ENCODE data around the gene CFAP92.

CFAP92 gene

DNA sequence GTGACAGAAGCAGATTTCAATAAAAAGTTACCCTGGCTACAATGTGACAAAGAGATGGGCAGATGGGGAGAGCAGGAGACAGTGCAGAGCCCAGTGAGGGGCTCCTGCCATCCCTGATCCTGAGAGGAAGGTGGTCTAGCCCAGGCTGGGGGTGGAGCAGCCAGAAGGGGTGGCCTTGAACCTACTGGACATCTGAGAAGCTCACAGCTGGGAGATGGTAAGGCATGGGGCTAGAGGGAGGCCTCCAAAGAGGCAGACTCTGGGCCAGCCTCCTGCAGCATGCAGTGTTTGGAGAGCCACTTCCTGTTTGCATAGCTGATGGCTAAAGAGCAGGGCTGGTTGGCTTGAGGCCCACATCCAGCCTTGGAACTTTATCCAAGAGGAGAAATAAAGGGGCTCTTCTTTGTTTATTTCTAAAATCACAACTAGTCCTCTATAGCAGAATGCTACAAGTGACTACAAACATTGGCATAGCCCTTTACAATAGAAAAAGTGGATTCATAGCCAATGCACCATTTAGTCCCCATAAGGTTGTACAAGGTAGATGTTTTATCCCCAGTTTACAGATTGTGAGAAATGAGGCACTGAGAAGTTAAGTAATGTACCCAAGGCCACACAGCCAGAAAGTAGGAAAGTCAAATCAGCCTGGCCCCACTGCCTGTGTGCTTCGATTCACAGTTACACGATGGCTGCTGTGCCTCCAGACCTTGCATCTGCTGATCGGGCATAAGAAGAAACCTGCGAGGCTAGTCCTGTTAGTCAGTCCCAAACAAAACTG lies 11.8 kb upstream of the CFAP92 start:
- DNase-seq: no peak

DNA sequence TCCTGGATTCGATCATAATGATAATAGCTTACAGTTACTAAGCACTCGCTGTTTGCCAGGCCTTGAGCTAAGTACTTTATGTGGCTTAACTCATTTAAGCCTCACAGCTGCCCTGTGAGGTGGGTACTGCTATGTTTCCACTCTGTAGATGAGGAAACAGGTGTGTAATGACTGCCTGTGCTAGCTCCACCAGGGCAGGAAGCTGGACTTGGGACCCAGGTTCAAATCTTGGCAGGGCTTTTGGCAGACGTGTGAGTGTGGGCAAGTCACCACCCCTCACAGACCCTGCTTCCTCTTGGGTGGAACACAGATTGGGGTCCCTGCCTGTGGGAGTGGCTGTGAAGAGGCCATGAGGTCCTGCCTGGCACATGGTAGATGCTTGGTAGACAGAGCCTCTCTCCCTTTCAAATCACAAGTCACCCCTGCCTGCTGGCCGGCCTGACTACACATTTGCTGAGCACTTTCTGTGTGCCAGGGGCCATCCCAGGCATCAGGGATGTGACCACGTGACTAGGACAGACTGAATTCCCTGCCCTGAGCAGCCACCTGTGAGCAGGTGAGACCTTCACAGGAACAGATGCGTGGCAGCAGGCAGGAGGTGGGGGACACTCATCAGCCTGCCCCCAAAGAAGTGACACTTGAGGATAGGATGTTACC lies 10.9 kb upstream of the CFAP92 start:
- DNase-seq: no peak

DNA sequence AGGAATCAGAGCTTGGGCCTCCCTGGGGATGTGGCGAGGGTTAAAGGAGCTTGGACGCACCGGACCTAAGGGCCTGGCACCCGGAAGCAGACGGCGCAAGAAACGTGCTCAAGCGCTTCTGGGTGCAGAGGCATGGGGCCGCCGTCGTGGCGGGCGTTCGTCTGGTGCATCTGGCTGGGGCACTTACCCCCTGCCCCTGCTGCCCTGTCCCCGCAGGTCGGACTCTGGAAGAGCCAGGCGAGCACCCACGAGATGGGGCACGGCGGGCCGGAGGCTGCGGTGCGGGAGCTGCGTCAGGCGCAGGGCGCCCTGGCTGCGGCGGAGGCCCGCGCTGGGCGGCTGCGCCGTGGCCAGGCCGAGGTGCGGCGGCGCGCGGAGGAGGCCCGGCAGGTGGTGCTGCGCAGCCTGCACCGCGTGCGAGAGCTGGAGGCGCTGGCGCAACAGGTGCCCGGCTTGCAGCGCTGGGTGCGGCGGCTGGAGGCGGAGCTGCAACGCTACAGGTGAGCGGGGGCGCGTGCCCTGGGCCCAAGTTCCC lies 9.8 kb upstream of the CFAP92 start:
- no peak for DNase-seq

DNA sequence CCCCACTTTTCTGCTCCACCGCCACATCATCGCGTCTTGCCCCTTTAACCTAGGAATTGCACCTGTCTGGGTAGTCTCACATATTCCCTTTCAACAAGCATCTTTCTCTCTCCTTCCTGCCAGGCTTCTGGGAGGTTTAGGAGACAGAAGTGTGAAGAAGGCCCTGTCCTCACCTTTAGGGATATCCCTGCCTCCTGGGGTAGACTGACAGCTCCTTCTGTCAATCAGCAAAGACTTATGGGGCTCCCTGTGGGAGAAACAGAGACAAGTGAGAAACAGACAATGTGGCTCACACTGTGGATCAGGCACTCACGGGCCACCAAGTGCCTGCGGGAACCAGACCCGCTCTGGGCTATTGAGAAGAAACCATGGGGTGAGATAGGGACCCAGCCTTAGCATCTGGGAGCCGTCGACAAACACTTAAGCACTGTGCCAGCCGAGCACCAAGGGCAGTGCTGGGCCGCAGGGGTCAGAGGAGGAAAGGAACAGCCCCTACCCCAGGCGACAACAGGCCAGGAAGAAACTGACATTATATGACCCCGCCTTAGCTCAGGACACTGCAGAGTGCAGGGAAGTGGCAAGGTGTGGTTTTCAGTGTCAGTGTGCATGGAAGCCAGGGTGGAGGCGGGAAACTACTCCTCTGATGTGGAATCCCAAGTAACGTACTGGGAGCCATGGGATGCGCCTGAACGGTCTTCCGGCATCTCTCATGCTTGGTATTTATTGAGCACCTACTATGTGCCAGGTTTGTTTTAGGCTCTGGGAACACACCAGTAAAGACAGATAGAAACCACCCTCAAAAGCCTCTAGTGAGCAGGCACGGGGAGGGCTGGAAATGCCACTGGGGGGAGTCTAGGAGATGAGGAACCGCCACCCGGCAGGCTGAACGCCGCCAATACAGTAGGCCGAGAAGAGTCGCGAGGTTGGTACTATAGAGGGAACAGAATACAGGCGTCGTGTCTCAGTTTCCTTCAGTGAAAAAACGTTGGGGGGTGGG lies 9.0 kb upstream of the CFAP92 start:
- DNase-seq: no peak

DNA sequence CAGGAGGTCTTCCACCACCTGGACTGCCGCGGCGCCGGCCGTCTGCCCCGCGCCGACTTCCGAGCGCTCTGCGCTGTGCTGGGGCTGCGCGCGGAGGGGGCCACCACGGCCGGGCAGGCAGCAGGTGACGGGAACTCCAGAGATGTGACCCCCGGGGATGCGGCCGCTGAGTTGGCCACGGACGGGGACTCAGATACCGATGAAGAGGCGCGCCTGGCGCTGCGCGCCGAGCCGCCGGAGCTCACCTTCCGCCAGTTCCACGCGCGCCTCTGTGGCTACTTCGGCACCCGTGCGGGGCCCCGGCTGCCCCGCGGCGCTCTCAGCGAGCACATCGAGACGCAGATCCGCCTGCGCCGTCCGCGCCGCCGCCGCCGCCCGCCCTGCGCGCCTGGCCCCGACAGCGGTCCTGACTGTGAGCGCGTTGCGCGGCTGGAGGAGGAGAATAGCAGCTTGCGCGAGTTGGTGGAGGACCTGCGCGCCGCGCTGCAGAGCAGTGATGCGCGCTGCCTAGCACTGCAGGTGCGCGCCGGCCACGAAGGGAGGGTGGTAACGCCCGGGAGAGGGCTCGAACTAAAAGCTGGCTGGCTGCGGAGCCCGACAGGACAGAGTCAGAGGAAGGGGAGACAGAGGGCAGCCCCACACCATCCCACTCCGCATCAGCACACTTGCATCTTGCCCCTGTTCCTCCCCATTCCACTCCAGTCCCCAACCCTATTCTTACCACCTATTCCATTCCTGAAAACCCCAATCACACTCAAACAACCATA lies 8.1 kb upstream of the CFAP92 start:
- peak; percentile 68 for DNase-seq

DNA sequence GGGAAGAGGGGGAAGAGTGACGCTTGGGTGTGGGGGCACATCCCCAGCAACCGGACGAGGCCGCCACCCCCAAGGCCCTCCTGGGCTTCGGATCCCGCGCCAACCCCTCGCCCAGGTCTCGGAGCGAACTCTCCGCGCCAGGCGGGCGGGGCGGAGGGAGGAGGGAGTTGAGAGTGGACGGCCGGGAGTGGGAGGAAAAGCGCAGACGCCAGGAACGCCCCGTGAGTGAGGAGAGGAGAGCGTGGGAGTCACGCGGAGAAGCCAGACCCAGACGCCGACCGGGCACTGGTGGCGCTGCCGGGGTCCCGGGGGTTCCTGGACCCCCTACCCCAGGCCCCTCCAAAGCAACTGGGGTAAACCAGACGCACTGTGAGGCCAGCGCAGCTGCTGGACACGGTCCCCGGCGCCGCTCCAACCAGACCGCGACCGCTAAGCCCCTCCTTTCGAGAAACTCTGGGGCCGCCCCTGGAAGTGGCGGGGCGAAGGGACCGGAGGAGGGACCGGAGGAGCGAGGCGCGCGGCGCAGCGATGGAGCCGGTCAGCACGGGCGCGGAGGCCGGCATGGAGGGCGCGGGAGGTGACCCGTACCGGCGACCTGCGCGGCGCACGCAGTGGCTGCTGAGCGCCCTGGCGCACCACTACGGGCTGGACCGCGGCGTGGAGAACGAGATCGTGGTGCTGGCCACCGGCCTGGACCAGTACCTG lies 7.4 kb upstream of the CFAP92 start, which contains the start of gene EFCC1:
Gene EFCC1 (plus strand): TSS at position 204 of the 705 bp plus-strand sequence. CDS start 325 bp downstream, at position 529.
- DNase-seq: peak; percentile 89

DNA sequence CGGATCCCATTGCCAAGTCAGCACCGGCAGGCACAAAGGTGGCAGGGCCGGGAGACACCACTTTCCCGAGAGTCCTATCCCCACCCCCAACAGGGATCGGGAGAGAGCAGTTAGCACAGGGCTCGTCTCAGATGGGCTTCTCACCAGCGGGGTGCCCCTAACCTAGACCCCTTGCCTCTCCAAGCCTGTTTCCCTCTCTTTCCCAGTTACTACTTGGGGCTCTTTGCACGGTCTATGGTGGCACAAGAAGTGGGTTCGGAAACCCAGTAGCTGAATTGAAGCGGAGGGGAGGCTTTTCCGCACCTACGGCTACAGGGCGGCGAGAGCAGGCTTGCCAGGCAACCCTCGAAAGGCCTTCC lies 6.8 kb upstream of the CFAP92 start:
- no peak for DNase-seq

DNA sequence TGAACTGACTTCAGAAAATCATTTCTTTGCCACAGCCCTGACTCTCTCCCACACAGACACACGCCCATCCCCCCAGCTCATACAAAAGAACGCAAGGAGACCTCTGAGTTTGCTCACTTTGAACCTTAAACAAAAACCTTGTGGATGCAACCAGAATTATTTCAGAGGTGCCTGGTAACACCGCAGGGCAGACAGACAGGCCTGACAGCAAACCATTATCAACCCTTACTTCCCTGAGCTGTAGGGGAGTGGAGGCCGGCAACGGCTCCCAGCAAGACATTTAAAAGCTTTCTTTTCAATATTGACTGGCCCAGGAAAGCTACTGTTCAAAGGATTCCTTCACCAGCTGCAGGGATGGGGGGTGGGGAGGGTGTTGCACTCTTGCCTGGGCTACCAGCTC lies 5.2 kb upstream of the CFAP92 start:
- no peak for DNase-seq

DNA sequence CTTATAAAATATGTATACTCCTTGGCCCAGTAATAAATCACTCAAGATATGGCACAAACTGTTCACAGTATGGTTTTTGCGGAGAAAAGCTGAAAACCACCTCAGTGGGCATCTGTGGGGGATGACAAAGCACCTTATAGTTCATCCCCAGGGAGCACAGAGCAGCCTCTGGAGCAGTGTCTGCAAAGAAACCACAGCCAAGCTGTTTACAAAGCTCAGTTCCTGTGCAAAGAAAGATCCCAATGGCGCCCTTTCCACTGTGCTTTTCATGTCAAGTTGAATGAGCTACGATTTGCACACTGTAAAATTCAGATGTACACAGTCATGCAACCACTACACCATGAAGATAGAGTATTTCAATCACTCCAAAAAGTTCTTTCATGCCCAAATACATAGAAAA lies 4.7 kb upstream of the CFAP92 start:
- no peak for DNase-seq

DNA sequence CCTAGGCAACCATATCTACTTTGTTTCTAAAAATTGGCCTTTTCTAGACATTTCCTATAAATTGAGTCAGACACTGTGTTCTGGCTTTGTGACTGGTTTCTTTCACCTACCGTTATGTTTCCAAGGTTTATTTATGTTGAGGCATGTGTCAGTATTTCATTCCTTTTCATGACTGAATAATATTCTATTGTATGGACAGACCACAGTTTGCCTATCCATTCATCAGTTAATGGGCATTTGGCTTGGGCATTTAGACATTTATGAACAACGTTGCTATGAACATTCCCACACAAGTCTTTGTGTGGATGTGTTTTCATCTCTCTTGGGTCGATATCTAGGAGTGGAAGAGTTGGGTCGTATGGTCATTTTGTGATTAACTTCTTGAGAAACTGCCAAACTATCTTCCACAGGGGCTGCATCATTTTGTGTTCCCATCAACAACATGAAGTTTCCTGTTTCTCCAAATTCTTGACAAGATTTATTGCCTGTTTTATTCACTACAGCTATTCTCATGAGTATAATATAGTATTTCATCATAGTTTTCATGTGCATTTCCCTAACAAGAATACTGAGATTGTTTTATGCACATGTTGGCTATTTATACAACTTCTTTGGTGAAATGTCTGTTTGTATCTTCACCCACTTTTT lies 3.7 kb upstream of the CFAP92 start:
- no peak for DNase-seq

DNA sequence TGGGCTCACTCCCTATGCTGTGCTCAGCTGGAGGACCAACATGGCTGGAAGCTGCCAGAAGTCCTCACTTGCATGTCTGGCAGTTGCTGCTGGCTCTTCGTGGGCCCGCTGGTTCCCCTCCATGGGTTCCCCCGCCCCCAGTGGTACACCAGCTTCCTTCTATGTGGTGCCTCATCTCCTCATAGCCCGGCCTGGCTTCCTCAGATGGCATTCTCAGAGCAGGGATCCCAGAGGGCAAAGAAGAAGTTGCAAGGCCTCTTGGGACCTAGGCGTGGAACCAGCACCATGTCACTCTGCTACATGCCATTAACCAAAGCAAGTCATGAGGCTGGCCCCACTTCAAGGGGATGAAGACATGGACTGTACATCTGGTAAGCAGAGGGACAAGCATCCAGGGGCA lies 2.9 kb upstream of the CFAP92 start:
- DNase-seq: no peak

DNA sequence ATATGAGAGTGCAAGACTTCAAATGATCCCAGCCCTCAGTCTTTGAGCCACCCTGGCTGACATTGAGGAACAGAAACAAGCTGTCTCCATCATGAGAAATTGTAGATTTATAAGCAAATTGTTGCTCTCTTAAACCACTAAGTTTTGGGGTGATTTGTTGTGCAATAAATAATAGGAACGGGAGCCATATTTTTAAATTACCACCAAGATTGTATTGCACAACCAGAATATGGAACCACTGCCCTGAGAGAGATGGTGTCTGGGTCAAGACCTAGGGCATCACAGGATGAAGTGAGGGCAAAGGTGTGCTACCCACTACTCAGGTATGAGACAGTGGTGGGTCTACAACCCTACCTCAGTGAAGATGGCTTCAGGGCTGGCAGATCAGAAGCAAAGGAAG lies 2.3 kb upstream of the CFAP92 start:
- DNase-seq: no peak

DNA sequence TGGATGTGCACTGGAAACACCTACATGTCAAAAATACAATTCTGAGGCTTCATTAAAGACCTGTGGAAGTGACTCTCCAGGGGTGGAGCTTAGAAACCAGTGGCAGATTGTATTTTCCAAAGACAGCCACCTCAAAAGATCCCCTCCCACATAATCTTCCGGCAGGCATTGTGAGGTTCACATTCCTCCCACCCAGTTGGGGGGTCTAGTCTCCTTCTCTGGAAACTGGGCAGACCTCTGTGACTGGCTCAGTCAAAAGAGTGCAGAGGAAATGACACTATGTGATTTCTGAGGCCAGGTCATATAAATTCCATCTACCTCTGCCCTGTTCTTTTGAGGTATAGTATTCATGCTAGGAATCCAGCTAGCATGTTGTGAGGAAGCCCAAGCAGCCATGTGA lies 1.9 kb upstream of the CFAP92 start:
- DNase-seq: no peak

DNA sequence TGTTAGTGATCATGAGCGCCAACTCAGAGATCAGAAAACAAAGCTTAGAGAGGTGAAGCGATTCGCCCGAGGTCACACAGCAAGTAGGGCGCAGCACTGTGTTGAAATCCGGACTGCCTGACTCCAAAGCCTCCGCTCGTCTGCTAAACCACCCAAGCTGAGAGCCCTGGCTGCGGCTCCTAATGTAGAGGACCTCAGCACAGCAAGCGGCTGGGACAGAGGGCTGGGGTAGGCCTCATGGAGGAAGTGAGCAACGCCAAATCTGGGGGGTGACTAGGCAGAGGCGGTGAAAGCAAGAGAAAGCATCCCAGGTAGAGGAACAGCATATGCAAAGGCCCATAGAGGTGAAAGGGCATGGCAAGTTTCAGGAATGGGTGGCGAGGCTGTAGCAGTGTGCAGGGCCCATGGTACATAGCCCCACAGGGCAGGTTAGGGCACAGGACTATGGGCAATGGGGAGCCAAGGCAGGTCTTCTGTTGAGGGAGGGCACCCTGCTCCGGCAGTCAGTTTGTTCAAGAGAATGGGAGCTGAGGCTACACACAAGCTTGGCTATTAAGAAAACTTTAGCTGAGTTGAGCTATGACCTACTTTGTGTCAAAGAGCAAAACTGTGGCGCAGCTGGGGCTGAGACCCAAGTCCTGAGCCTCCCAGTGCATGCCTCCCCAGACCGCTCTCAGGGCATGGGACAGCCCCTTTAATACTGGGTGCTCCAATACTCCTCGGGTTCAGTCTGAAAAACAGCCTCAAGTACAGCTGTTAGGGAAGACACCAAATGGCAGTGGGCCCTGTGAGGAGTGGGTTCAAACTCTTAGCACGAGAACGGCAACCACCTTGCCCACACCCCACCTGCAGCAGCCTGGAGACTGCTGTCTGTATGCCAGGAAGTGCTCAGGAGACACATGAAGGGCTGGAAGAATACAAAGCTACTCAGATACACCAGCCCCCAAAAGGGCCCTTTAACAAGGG lies 988 bp upstream of the CFAP92 start:
- no peak for DNase-seq

DNA sequence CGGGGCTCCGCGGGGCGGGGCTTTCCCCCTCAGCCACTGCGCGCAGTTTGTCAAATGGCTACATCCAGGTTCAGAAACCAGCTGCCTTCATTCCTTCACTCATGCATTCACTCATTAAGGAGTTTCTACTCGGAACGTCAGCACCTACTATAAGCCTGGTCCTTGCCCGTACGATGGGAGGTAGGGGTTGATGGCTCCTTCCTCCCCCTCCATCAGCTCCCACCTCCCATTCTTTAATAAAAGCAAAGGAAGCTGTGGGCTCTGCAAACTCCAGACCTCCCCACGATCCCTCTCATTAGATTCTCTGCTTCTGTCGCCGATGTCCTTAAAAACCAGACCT lies 267 bp upstream of the CFAP92 start:
- DNase-seq: no peak

DNA sequence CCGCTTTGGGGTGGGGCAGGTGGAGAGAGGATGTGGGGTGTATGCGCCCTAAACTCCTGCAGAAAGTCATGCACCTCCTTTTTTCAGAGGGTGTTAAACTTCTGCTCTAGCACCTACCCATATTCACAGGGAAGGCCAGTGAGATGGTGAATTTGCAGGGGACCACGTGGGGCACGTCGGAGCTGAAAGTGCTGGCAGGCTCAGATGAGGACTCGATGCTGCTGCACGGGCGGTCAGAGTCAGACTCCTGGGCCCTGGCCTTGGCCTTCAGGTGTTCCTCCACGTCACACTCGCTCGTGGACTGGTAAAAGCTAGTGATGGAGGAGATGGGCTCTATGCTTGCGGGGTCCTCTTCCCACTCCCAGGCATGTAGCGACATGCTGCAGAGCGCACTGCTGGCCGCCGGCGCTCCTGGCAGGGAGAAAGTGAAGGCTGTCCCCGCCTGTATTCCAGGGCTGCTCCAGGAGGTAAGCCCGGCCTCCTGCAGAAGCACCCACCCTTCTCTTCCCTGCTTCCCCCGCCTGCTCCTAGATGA lies 883 bp downstream of the CFAP92 start:
- DNase-seq: no peak

DNA sequence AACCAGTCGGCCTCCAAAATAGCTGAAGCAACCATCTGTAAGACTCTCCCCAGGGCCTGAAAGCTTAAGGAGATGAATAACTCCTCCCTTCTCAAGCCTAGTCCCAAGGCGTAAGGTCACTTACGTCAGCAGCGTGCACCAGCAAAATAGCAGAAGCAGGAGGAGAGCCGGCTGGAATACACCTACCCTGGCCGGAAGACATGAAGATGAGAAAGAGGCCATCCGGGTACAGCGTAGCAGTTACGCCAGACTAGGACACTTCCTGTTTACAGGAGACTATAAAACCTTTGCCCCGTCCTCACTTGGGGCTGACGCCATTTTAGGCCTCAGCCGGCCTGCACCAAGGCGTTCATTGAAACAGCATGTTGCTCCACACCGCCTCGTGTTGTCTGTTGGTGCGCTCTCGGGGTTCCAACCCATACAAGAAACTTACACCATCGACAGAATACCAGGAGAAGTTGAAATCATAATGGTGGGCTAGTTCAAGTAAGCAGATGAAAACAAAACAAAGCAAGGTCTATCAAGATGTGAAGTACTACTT lies 2.5 kb downstream of the CFAP92 start:
- no peak for DNase-seq

DNA sequence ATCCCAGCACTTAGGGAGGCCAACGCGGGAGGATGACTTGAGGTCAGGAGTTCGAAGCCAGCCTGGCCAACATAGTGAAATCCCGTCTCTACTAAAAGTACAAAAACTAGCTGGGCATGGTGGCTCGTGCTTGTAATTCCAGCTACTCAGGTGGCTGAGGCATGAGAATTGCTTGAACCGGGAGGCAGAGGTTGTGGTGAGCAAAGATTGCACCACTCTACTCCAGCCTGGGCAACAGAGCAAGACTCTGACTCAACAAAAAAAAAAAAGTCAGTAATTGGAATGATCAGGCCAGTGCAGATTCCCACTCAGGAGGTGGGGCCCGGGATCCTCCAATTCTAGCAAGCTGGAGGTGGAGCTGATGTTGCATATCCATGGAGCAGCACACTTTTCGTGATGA lies 5.6 kb downstream of the CFAP92 start:
- DNase-seq: no peak

All from right kidney (tissue), 1 donor.